ENCODE measurements around the gene RABGAP1L. TPM values are rescaled to one million over a fixed set of nuclear protein-coding genes. Genes with fewer than 3 reads are reported as not detected.

The RABGAP1L gene
- total RNA-seq, 1 donor from 2014 or later = 46.0 TPM

- no peaks in the 10 kb centered on the region for H3F3A ChIP-seq (ENCODE audit: low read depth)
- peak; percentile 78 for TF ChIP-seq CTCF (IDR thresholded peaks at IDR 0.05)
- TF ChIP-seq EZH2 (IDR thresholded peaks at IDR 0.05) = no peak
- H2AFZ ChIP-seq (replicated peaks) = no peak overlapping the region
- H3K4me3 Mint-ChIP-seq = no peak overlapping the region
- H3K4me1 Mint-ChIP-seq = no peaks in the 10 kb centered on the region
- no peaks in the 10 kb centered on the region for H3K36me3 Mint-ChIP-seq
- H3K9me3 Mint-ChIP-seq = no peaks in the 10 kb centered on the region
- no peak overlapping the region for H3K4me2 ChIP-seq
- no peaks in the 10 kb centered on the region for H4K20me1 ChIP-seq (ENCODE audit: low read depth)
- no peak overlapping the region for H3K4me3 ChIP-seq
- H3K36me3 ChIP-seq = no peaks in the 10 kb centered on the region
- no peaks in the 10 kb centered on the region for H3K79me2 ChIP-seq (ENCODE audit: low read depth)
- H3K9me3 ChIP-seq (ENCODE audit: low read depth) = no peaks in the 10 kb centered on the region
- no peak overlapping the region for H3K27ac ChIP-seq
- H3K4me1 ChIP-seq = no peaks in the 10 kb centered on the region
- DNase-seq (ENCODE audit: low spot score) = peak; percentile 44
- H3K27me3 Mint-ChIP-seq (ENCODE audit: insufficient read depth, low read depth) = no peaks in the 10 kb centered on the region
- no peak overlapping the region for H3K27ac Mint-ChIP-seq
- no peak overlapping the region for H3K9ac ChIP-seq
- H3K27me3 ChIP-seq = no peaks in the 10 kb centered on the region
Observed at GRCh38 chr1:174743654-174744561, 584.6 kb downstream of the RABGAP1L start.

- Mint-ChIP-seq H3K9me3 (no peaks in the 10 kb centered on the region), H3K36me3 (no peaks in the 10 kb centered on the region), H3K27ac (no peak overlapping the region), H3K4me3 (no peak overlapping the region), H3K27me3 (ENCODE audit: insufficient read depth, low read depth) (no peaks in the 10 kb centered on the region), H3K4me1 (no peaks in the 10 kb centered on the region)
- H3K4me2 ChIP-seq = no peak overlapping the region
- H3K27me3 ChIP-seq = no peaks in the 10 kb centered on the region
- TF ChIP-seq EZH2phosphoT487 (IDR thresholded peaks at IDR 0.05) (no peak), EZH2 (IDR thresholded peaks at IDR 0.05) (no peak), CTCF (IDR thresholded peaks at IDR 0.05) (no peak)
- no peaks in the 10 kb centered on the region for H3F3A ChIP-seq (ENCODE audit: low read depth)
- H3K27ac ChIP-seq = no peak overlapping the region
- no peaks in the 10 kb centered on the region for H3K36me3 ChIP-seq
- no peaks in the 10 kb centered on the region for H3K79me2 ChIP-seq (ENCODE audit: low read depth)
- H3K4me3 ChIP-seq = no peak overlapping the region
- no peak for DNase-seq (ENCODE audit: low spot score)
- H3K9ac ChIP-seq = no peak overlapping the region
- H2AFZ ChIP-seq (replicated peaks) = no peak overlapping the region
- no peaks in the 10 kb centered on the region for H3K9me3 ChIP-seq (ENCODE audit: low read depth)
- no peaks in the 10 kb centered on the region for H4K20me1 ChIP-seq (ENCODE audit: low read depth)
- no peaks in the 10 kb centered on the region for H3K4me1 ChIP-seq
Observed at GRCh38 chr1:174744886-174745285, 585.6 kb downstream of the RABGAP1L start.

GRCh38 chr1:174746024-174746808, 586.9 kb downstream of the RABGAP1L start:
- H3K4me1 ChIP-seq = no peaks in the 10 kb centered on the region
- H3K4me3 Mint-ChIP-seq = no peak overlapping the region
- H3K4me2 ChIP-seq = no peak overlapping the region
- H3K27ac Mint-ChIP-seq = no peak overlapping the region
- no peaks in the 10 kb centered on the region for H3K79me2 ChIP-seq (ENCODE audit: low read depth)
- DNase-seq (ENCODE audit: low spot score) = no peak
- no peak overlapping the region for H3K9ac ChIP-seq
- H3K36me3 Mint-ChIP-seq = no peaks in the 10 kb centered on the region
- H3K27me3 Mint-ChIP-seq (ENCODE audit: insufficient read depth, low read depth) = no peaks in the 10 kb centered on the region
- H3K9me3 Mint-ChIP-seq = no peaks in the 10 kb centered on the region
- H3K9me3 ChIP-seq (ENCODE audit: low read depth) = no peaks in the 10 kb centered on the region
- TF ChIP-seq EZH2phosphoT487 (IDR thresholded peaks at IDR 0.05) (no peak), EZH2 (IDR thresholded peaks at IDR 0.05) (no peak), CTCF (IDR thresholded peaks at IDR 0.05) (no peak)
- H3K36me3 ChIP-seq = no peaks in the 10 kb centered on the region
- no peaks in the 10 kb centered on the region for H3F3A ChIP-seq (ENCODE audit: low read depth)
- no peaks in the 10 kb centered on the region for H4K20me1 ChIP-seq (ENCODE audit: low read depth)
- no peaks in the 10 kb centered on the region for H3K4me1 Mint-ChIP-seq
- no peaks in the 10 kb centered on the region for H3K27me3 ChIP-seq
- no peak overlapping the region for H3K4me3 ChIP-seq
- H3K27ac ChIP-seq = no peak overlapping the region
- H2AFZ ChIP-seq (replicated peaks) = no peak overlapping the region
